Neural cell (in vitro differentiated cells): ENCODE data around the gene CDKL1.

ENCODE experiments used
- CTCF ChIP-seq: fragments of 450-650 bp; IDR thresholded peaks from 2 replicates; pipeline ENCODE4 v1.5.1; 2014; ENCODE audit warnings: antibody characterized with exemption, mild to moderate bottlenecking, moderate library complexity; ENCODE audit not compliant: poor library complexity, severe bottlenecking
- EP300 ChIP-seq: fragments of 450-650 bp; conservative IDR thresholded peaks from 2 replicates; pipeline ENCODE4 v1.6.1; 2014; ENCODE audit warnings: antibody characterized with exemption, mild to moderate bottlenecking, moderate library complexity; ENCODE audit not compliant: poor library complexity, severe bottlenecking
- POLR2AphosphoS5 ChIP-seq: IDR thresholded peaks from 2 replicates; pipeline ENCODE4 v1.6.1; 2012
- RAD21 ChIP-seq: fragments of 450-650 bp; conservative IDR thresholded peaks from 2 replicates; pipeline ENCODE4 v1.6.1; 2014; ENCODE audit warnings: antibody characterized with exemption, mild to moderate bottlenecking, moderate library complexity
- REST ChIP-seq: IDR thresholded peaks from 2 replicates; pipeline ENCODE4 v1.6.1; 2012; ENCODE audit warnings: borderline replicate concordance
- TAF1 ChIP-seq: IDR thresholded peaks from 2 replicates; pipeline ENCODE4 v1.6.1; 2012; ENCODE audit warnings: low read depth

GRCh38 chr14:50311972-50312733 lies 84.5 kb downstream of the CDKL1 start, which contains the start of the genes DMAC2L and L2HGDH:
- TF ChIP-seq CTCF = peak; percentile 82
- no peak for TF ChIP-seq EP300
- peak; percentile 91 for TF ChIP-seq POLR2AphosphoS5
- peak; percentile 51 for TF ChIP-seq RAD21
- TF ChIP-seq REST = peak; percentile 51
- TF ChIP-seq TAF1 = peak; percentile 45
